Activated B cell treated with CpG ODN at 0.5 μM for 24 hours (primary cell): ENCODE data around the gene TMEM220. TPM values are rescaled to one million over a fixed set of nuclear protein-coding genes. Genes with fewer than 3 reads are reported as not detected.

Experiments used
- ATAC-seq: fragments of 200-7000 bp; cut with Tn5 transposase; one replicate; pipeline ENCODE4 v1.10.0; 2021; ENCODE audit warnings: low read depth, mild to moderate bottlenecking, moderate library complexity
- CTCF ChIA-PET: fragments of 350-600 bp; sonication (Branson Sonifier 250); formaldehyde crosslinking; loops from one replicate; lab custom pipeline; 2021; ENCODE audit warnings: antibody characterized with exemption; lab: Charles Lee
- POLR2A ChIA-PET: fragments of 350-600 bp; sonication (Branson Sonifier 250); formaldehyde crosslinking; loops from one replicate; lab custom pipeline; 2021; ENCODE audit warnings: antibody characterized with exemption; lab: Charles Lee
- DNase-seq: peaks from one replicate; pipeline ENCODE4 v3.0.0; 2022
- H3K27ac Mint-ChIP-seq: one replicate; pipeline ENCODE4 v1.8.0; 2020; ENCODE audit warnings: mixed read lengths
- H3K27me3 Mint-ChIP-seq: one replicate; pipeline ENCODE4 v1.8.0; 2021; ENCODE audit warnings: mixed read lengths
- H3K36me3 Mint-ChIP-seq: one replicate; pipeline ENCODE4 v1.8.0; 2021; ENCODE audit warnings: low read depth, mixed read lengths
- H3K4me1 Mint-ChIP-seq: one replicate; pipeline ENCODE4 v1.8.0; 2021; ENCODE audit warnings: mixed read lengths
- H3K4me3 Mint-ChIP-seq: one replicate; pipeline ENCODE4 v1.8.0; 2020; ENCODE audit warnings: mild to moderate bottlenecking, mixed read lengths
- H3K9me3 Mint-ChIP-seq: one replicate; pipeline ENCODE4 v1.8.0; 2020; ENCODE audit warnings: mixed read lengths
- intact Hi-C: fragments of 100-400 bp; cut with micrococcal nuclease; formaldehyde crosslinking; loops from one replicate; pipeline ENCODE4 v1.15.1; 2024
- total RNA-seq: library from RNA; stranded (reverse); gene quantifications from 2 replicates; pipeline ENCODE4 v1.2.3, GENCODE V29; 2022
- TF ChIP-seq, protein P1 (sequence below): fragments of 200-600 bp; IDR thresholded peaks from one replicate; pipeline ENCODE4 v1.8.0; 2022; ENCODE audit warnings: antibody characterized with exemption, mild to moderate bottlenecking

Gene TMEM220
- total RNA-seq, 1 donor from 2014 or later, result 1.6 TPM

- peaks cover 12% of the 10 kb centered on the region for H3K4me1 Mint-ChIP-seq
- peaks cover 3% of the 10 kb centered on the region for H3K36me3 Mint-ChIP-seq
- DNase-seq (no peak), ATAC-seq (no peak)
- TF ChIP-seq, protein P1, sequence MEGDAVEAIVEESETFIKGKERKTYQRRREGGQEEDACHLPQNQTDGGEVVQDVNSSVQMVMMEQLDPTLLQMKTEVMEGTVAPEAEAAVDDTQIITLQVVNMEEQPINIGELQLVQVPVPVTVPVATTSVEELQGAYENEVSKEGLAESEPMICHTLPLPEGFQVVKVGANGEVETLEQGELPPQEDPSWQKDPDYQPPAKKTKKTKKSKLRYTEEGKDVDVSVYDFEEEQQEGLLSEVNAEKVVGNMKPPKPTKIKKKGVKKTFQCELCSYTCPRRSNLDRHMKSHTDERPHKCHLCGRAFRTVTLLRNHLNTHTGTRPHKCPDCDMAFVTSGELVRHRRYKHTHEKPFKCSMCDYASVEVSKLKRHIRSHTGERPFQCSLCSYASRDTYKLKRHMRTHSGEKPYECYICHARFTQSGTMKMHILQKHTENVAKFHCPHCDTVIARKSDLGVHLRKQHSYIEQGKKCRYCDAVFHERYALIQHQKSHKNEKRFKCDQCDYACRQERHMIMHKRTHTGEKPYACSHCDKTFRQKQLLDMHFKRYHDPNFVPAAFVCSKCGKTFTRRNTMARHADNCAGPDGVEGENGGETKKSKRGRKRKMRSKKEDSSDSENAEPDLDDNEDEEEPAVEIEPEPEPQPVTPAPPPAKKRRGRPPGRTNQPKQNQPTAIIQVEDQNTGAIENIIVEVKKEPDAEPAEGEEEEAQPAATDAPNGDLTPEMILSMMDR, result no peak
- no peaks in the 10 kb centered on the region for H3K27me3 Mint-ChIP-seq
- CTCF ChIA-PET, result no interaction called here
- no peaks in the 10 kb centered on the region for H3K9me3 Mint-ChIP-seq
- intact Hi-C loops, result no loop called here
- POLR2A ChIA-PET, result no interaction called here
- H3K4me3 Mint-ChIP-seq, result no peak overlapping the region
- no peak overlapping the region for H3K27ac Mint-ChIP-seq
Measured at GRCh38 chr17:10726196-10726595, 3.6 kb downstream of the TMEM220 start.

GRCh38 chr17:10725262-10725661 lies 4.6 kb downstream of the TMEM220 start:
- DNase-seq (no peak), ATAC-seq (no peak)
- TF ChIP-seq, protein P1, result no peak
- H3K4me1 Mint-ChIP-seq, result peaks cover 5% of the 10 kb centered on the region
- no peaks in the 10 kb centered on the region for H3K27me3 Mint-ChIP-seq
- ChIA-PET CTCF (no interaction called here), POLR2A (no interaction called here)
- no peaks in the 10 kb centered on the region for H3K9me3 Mint-ChIP-seq
- no peak overlapping the region for H3K4me3 Mint-ChIP-seq
- H3K27ac Mint-ChIP-seq, result no peak overlapping the region
- peaks cover 3% of the 10 kb centered on the region for H3K36me3 Mint-ChIP-seq
- intact Hi-C loops, result no loop called here

DNA sequence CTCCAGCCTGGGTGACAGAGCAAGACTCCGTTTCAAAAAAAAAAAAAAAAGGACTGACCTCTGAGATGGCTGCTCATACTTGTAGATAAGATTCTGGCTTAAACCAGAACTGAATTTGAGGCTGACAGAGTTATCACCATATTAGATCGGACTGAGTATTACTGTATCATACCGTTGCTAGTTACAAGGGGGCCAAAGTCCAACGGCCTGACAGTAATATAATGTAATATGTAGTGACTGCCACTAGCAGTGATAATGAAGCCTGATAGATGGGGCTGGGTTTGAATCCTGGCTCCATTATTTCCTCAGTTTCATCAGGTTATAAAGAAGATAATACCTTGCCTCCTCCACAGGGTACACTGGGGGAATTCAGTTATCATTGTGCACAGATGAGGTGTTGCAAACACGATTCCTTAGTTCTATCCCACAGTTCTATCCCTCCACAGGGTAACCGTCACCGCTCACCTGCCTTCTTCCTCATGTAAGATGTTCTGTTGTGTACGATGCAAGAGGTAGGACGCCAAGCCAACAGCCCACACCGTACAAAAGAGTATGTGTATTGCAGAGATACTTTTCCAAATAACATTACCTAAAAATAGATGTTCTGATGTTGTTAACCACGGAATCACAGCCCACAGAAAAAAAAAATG lies 5.2 kb downstream of the TMEM220 start:
- TF ChIP-seq, protein P1, result no peak
- Mint-ChIP-seq H3K9me3 (no peaks in the 10 kb centered on the region), H3K4me1 (peaks cover 2% of the 10 kb centered on the region), H3K27me3 (no peaks in the 10 kb centered on the region), H3K36me3 (peaks cover 5% of the 10 kb centered on the region), H3K4me3 (no peak overlapping the region), H3K27ac (no peak overlapping the region)
- ATAC-seq (no peak), DNase-seq (no peak)
- ChIA-PET CTCF (no interaction called here), POLR2A (interaction anchor here (0.7 kb wide), 1 partner anchor 13 kb away, joined by 7 read pairs; no protein-coding TSS in a partner anchor)
- intact Hi-C loops, result no loop called here

GRCh38 chr17:10718547-10718946 lies 11.3 kb downstream of the TMEM220 start:
- no peak overlapping the region for H3K27ac Mint-ChIP-seq
- no peak overlapping the region for H3K4me3 Mint-ChIP-seq
- TF ChIP-seq, protein P1, result no peak
- H3K4me1 Mint-ChIP-seq, result no peaks in the 10 kb centered on the region
- no peak for DNase-seq
- ChIA-PET CTCF (interaction anchor here (2.1 kb wide), 1 partner anchor 72 kb away, joined by 5 read pairs; no protein-coding TSS in a partner anchor), POLR2A (no interaction called here)
- no peak for ATAC-seq
- intact Hi-C loops, result no loop called here
- no peaks in the 10 kb centered on the region for H3K27me3 Mint-ChIP-seq
- peaks cover 14% of the 10 kb centered on the region for H3K36me3 Mint-ChIP-seq
- no peaks in the 10 kb centered on the region for H3K9me3 Mint-ChIP-seq

DNA sequence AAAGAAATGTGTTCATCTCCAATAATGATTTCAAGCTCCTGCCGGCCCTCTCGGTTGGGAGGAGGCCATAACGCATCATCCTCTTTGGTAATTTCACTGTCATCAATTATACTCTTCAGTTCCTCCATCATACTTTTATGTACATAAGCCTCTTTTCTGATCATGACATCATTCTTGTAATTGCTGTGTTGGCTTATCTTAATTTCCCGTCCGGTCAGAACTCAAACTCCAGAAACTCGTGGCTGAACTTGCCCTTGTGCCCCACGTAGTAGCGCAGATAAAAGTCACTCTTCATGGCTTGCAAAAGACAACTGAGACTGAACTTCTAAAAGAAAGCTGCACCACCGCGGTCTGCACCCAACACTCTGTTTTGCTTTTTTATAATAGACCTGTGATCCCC lies 13.6 kb downstream of the TMEM220 start:
- no peaks in the 10 kb centered on the region for H3K4me1 Mint-ChIP-seq
- CTCF ChIA-PET, result no interaction called here
- H3K9me3 Mint-ChIP-seq, result no peaks in the 10 kb centered on the region
- no peak overlapping the region for H3K4me3 Mint-ChIP-seq
- intact Hi-C loops, result no loop called here
- POLR2A ChIA-PET, result no interaction called here
- ATAC-seq (no peak), DNase-seq (no peak)
- peaks cover 35% of the 10 kb centered on the region for H3K36me3 Mint-ChIP-seq
- H3K27ac Mint-ChIP-seq, result no peak overlapping the region
- no peaks in the 10 kb centered on the region for H3K27me3 Mint-ChIP-seq
- TF ChIP-seq, protein P1, result no peak
